Fibroblast of skin of right biceps (primary cell): ENCODE results near the gene C18orf54.
A peak's percentile ranks its signal among the peaks of the same experiment; 100 is the strongest.
"Not testable (repeated sequence)": the region's sequence is repeated elsewhere in the genome, so short reads cannot be mapped to it uniquely, and the experiment has no call there.

ENCODE experiments used
- DNase-seq: peaks from one replicate; pipeline ENCODE4 v3.0.0-alpha.2; 2013

C18orf54 gene

GRCh38 chr18:54357660-54358494, at the start of gene C18orf54, which contains the start of gene STARD6:
TSS of gene C18orf54 (plus strand) at chr18:54357906. CDS start at chr18:54360573, 2,667 bp downstream.
TSS of gene STARD6 (minus strand) at chr18:54357858. CDS start at chr18:54354573, 3,285 bp downstream.
- DNase-seq: peak; percentile 92

GRCh38 chr18:54309564-54309963, 48.1 kb upstream of the C18orf54 start:
- DNase-seq: not testable (repeated sequence)

DNA sequence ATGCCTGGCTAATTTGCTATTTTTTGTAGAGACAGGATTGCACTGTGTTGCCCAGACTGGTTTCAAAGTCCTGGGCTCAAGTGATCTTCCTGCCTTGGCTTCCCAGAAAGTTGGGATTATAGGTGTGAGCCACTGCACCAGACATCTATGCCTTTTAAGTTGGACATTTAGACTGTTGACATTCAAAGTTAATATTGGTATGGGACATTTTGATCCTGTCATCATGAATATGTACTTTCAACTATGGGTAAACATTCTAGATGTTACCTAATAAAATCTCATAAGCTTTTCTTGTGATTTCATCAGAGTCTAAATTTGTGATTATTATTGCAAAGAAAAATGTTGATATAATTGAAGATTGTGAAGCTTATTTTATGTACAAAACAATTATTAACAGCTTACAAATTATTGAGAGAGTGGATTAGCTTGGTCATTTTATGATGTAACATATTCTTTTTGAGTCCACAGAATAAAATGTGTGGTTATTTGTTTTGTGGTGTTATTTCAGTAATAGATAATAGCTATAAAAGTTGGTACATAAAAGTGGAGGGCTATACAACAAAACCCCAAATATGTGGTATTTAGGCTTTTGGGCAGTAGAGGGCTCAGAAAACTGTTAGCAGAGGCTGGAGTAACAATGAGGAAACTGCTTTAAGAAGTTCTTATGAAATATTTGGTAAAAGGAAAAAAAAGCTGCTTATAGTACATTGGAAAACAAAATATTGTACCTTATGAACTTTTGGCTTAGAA, 41.5 kb upstream of the C18orf54 start:
- DNase-seq: no peak

DNA sequence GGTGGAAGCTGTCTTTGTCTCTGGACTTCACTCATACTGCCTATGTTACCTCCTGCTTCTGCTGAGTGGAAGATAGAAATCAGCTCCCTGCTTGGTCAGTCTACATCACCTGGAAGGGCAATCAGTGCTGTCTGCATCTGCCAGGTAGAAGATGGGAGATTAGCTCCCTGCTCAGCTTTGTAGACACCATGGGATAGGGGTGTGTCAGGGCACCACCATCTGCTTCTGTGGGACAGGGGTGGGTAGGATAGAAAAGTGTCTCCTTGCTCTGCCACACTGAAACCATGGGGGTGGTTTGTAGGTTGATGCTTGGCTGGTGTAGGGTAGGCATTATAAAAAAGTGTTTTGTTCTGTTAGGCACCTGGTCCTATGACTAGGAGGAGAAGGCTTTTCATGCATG, 34.1 kb upstream of the C18orf54 start:
- DNase-seq: no peak

GRCh38 chr18:54323970-54324369, 33.7 kb upstream of the C18orf54 start:
- peak; percentile 17 for DNase-seq

GRCh38 chr18:54327818-54328217, 29.9 kb upstream of the C18orf54 start:
- no peak for DNase-seq

- no peak for DNase-seq
Observed at GRCh38 chr18:54329787-54330186, 27.9 kb upstream of the C18orf54 start.

- DNase-seq: no peak
Observed at GRCh38 chr18:54330768-54331548, 26.7 kb upstream of the C18orf54 start.

GRCh38 chr18:54335638-54336173, 22.0 kb upstream of the C18orf54 start:
- DNase-seq: no peak

DNA sequence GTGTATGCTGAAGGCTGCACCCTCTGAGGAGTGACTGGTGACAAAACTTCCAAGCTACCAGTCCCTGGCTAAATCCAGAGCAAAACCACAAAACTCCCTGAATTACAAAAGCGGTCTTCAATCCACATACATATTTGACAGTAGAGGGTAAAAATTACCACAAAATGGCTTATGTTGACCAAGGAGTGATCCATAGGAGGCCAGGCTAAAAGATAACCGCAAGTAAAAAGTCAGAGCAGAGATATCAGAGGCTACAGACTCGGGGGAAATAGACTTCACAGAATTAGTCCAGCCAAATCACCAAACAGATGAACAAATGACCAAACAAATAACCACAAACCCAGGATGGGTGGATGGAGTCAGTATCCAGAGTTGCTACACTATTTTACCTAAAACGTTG, 19.5 kb upstream of the C18orf54 start:
- no peak for DNase-seq

GRCh38 chr18:54351186-54351585, 6.5 kb upstream of the C18orf54 start:
- no peak for DNase-seq

DNA sequence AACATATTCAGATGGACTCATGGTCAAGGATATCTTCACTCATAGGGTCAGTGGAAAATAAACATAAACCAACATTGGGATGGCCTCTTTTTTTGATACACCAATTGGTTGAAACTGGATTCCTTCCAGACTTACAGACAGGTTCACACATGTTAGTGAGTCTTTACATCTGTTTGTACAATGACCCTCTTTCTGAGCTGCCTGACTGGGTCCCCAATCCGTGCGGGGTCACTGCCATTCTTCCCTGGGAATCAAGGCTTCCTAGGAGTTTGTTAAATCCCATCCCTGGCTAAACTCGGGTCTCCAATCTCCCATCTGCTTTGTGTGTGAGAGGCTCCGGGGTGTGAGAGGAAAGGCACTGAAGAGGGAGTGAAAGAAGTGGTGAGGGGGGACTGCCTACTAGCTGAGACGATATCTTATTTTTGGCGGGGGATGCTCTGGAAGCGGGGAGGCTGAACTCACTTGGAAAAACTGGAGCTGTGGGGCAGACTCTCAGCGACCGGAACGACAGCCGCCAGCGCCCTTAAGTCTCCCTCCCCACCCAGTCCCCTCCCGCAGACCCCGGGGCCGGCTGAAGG, 535 bp upstream of the C18orf54 start:
- no peak for DNase-seq

DNA sequence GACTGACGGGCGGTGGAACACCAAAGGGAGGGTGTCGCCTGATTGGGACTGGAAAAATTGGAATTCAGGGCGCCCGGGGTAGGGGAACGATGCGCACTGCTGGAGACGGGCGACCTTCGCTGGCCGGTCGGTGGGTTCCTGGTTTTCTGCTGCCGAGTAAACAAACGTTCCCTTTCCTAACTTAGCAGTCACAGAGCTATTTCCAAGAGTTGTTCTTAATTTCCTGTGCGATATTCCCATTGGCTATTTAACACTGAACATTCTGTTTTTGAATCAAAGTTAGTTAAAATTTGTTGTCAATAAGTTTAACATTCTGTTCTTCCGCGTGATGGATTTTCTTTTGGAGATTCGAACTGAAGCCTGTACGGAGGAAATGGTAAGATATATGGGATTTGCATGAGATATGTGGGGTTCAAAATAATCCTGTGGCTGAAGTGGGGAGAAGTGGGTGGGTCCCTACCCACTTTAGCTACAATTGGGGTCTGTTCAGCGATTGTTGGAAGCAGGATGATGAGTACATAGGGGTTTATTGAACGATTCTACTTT, 862 bp downstream of the C18orf54 start:
- DNase-seq: peak; percentile 28

DNA sequence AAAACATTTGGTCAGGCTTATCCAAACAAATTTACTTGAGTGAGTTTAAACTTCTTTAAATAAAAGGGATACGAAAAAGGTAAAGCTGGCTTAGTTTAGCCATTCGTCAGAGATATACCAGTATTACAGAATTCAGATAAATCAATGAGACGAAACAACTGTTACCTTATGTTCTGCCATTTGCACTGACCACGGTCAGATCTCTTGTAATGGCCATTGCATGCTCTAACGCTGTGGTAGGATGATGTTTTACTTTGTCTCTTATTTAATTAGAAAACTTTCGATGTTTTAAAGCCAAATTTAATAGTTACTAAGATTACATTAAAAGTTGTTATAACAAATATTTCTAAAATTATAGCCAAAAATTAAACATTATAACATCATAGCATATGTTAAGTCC, 1.5 kb downstream of the C18orf54 start:
- no peak for DNase-seq

DNA sequence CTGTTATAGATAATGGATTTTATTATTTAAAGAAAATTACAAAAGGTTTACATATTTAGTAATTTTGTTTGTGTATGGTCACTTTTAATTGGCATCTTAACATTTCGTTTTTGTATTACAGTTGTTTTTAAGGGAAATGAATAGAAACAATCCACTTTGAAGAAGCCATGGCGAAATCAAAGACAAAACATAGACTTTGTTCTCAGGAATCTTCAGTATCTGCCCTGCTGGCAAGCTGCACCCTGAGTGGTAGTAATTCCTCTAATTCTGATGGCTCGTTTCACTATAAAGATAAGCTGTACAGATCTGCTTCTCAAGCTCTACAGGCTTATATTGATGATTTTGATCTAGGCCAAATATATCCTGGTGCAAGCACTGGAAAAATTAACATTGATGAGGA, 2.7 kb downstream of the C18orf54 start:
- DNase-seq: peak; percentile 2

DNA sequence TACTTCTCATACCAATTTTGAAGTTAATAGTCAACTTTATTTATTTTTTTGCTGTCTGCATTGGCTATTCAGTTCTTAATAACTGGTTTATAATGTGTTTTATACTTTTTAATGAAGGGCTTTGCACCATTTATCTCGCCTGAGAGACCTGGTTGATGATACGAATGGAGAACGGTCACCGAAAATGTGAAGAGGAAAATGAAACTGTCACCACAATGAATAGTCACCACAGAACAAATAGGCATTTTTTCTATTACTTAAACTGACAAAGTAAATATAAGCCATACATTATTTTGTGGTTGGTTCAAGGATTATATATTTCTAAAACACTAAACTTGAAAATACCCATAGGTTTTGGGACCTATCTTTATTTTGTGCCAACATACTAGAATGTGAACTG, 20.4 kb downstream of the C18orf54 start:
- no peak for DNase-seq

DNA sequence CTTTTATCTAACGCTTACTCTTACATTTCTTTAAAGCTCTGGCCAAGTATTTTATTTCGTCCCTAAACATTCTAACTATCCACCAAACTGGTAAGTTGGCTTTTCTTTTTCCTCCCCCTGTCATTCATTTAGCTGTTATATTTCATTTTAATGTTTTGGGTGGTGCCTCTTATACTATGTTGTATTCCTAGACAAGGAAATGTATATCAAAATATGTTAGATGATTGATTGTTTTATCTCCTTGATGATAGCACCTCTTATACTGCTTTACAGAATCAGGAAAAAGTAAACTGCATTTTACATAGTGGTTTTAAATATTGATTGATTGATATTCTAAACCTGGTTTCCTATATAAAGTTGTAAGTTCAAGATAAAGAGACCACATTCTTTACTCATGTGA, 23.9 kb downstream of the C18orf54 start:
- no peak for DNase-seq

DNA sequence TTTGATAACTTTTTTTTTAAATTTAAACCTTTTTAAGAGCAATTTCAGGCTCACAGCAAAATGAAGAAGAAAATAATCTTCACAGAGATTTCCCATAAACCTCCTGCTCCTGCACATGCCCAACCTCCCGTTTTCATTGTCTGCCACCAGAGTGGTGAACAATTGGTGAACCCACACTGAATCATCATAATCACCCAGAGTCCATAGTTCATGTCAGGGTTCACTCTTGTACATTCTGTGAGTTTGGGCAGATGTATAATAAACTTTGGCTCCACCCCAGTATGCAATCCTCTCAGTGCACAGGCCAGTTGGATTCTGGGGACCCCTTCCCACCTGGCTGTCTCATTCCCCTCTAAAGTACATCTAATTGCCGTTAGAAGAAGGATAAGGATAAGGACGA, 24.4 kb downstream of the C18orf54 start:
- no peak for DNase-seq

DNA sequence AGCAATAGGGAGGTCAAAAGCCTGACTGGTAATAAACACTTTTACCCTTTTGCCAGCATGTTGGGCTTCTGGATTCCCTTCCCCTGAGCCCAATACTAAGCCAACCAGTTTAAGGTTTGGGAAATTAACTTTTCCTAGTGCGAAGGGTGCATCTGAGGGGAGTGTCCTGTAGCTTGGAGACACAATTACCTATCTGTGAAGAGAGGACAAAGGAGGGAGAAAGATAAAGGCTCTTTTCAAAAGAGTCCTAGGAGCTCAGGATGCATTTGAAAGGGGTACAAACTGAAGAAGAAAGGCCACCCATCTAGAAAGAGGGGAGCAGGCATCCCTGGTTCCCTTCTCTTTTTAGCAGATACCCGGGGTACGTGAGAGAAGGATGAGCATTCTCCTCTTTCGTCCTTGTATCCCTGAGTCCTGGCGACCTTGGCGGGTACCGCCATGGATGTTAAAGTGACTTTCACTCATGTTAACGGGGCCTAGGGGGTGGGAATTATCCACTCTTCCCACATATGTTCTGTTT, 25.1 kb downstream of the C18orf54 start:
- no peak for DNase-seq

DNA sequence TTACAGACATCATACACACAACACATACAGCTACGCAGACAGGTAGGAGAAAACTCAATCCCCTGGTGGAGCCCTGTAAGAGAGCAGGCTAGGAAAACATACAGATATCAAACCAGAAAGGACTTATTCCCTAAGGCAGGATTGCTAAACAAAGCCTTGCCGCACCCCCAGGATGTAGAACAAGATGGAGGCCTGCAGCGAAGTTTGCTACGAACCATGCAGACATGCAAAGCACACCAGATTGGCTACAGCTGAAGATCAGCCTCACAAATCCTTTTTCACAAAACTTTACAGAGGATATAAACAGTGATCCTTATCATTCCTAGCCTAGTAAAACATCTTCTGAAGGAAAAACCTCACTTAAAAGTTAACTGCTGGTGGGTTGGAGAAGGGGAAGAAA, 28.3 kb downstream of the C18orf54 start:
- no peak for DNase-seq

DNA sequence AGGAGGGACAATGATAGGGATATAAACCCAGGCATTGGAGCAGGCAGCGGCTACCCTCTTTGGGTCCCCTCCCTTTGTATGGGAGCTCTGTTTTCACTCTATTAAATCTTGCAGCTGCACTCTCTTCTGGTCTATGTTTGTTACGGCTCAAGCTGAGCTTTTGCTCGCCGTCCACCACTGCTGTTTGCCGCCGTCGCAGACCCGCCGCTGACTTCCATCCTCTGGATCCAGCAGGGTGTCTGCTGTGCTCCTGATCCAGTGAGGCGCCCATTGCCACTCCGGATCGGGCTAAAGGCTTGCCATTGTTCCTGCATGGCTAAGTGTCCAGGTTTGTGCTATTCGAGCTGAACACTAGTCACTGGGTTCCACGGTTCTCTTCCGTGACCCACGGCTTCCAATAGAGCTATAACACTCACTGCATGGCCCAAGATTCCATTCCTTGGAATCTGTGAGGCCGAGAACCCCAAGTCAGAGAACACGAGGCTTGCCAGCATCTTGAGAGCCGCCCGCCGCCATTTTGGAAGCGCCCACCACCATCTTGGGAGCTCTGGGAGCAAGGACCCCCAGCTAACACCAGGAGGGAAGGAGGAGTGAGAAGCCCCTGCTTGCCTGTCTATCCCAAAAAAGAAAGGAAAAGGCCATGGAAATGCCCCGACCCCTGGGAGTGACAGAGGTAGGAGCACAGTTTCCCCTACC, 29.2 kb downstream of the C18orf54 start:
- not testable (repeated sequence) for DNase-seq
